Cortex of kidney (tissue), 1 donor: ENCODE results near the gene MYO3B.
"Not testable (repeated sequence)": the region's sequence is repeated elsewhere in the genome, so short reads cannot be mapped to it uniquely, and the experiment has no call there.

Experiments used
- DNase-seq: peaks from one replicate; lab custom pipeline; 2025; lab: John Stamatoyannopoulos, UW

Gene MYO3B

DNA sequence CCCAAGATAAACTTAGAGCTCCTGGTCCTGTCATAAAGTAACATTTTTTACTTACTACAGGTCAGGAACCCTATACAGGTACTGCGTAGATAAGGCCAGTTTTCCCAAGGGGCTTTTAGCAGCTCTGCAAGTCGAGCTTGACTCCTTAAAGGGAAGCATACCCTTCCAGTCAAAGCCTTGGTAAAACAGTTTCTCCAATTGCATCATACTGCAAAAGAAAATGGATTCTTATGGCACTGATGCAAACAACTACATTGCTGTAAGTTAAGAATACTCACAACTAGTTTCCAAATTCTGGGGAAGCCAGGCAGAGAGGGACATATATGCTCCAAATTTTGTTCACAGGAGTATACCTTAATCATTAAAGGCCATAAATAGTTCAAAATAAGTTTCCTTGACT is 31.0 kb downstream of the MYO3B start:
- DNase-seq: no peak

DNA sequence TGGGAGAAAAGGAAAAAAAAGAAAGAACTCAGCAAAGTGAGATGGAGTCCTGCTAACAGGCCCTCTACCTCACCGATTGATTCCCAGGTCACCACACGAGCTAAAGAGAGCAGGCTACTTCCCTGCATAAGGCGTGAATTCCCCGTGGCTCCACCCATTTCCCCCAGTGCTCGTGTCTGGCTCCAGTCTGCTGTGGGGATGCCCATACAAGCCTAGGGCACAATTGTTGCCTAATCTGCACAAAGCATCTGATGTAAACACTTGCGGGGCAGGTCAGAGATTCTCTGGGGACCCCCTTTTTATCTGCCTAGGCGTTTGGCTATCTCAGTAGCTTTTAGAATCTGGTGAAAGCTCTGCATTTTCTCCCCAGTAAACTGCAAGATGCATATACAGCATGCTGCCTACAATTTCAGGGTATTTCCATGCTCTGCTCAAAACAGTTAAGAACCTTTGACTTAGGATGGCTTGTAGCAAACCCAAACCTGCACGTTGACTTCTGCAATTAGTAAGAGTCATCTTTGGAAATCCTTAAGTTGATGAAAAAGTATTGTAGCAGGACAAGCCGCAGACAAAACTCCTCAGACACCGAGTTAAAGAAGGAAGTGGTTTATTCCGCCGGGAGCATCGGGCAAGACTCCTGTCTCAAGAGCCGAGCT is 34.8 kb downstream of the MYO3B start:
- no peak for DNase-seq

DNA sequence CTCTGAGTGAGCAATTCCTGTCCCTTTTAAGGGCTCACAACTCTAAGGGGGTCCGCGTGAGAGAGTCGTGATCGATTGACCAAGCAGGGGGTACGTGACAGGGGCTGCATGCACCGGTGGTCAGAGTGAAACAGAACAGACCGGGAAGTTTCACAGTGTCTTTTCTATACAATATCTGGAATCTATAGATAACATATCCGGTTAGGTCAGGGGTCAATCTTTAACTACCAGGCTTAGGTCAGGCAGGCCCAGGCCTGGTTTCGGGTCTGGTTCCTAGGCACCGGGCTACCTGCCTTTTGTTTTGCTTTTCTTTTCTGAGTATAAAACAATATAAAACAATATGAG is 35.3 kb downstream of the MYO3B start:
- not testable (repeated sequence) for DNase-seq

DNA sequence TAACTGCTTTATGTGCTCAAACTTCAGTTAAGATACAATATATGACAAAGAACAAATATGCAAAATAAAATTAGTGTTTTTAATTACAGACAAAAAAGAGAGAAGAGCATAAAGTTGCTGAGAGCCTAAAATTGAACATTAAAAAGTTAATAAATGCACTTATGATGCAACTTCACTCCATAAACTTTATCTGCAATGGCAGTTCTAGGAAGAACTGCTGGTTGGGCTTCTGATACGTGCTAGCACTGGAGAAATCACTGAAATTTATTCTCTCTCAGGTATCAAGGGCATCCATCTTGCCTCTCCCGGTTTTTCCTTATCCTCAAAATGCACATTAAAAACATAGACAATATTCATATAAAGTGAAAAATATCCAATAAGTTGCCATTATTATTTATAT is 35.7 kb downstream of the MYO3B start:
- DNase-seq: no peak

DNA sequence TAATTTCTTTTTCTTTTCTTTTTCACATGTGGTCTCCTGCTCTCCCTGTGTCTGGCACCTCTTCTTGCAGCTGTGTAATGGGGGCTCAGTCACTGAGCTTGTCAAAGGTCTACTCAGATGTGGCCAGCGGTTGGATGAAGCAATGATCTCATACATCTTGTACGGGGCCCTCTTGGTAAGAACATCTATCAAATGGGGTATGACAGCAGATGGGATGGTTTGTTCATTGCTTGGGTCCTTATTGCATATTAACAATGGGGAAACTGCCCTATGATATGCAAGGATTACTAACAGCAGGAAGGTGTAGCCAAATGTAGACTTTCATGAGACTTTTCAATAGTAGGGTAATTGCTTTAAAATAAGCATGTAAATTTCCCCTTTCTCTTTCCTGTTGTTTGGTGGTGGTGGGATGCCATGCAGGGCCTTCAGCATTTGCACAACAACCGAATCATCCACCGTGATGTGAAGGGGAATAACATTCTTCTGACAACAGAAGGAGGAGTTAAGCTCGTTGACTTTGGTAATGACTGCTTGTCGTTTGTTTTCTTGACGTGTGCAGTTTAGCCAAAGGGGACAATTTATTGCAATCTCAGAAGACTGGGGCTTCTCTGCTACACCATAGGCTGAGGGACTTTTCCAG is 36.5 kb downstream of the MYO3B start:
- no peak for DNase-seq

DNA sequence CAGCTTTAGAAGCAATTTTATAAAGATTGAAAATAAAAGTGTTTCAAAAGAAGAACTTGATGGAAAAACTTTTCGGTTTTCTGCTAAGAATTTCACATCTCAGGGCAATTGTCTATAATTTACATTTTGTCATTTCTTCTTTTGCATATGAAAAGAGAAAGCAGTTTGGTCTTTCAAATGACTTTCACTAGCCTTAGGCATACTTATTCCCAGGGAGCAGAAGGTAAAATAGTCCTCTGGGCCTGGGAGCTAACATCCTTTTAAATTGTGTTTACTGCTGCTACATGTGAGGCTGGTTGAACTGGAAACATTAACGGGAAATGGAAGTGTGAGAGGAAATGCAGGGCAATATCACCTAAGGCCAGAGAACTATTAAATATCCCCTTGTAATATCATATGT is 37.1 kb downstream of the MYO3B start:
- no peak for DNase-seq

DNA sequence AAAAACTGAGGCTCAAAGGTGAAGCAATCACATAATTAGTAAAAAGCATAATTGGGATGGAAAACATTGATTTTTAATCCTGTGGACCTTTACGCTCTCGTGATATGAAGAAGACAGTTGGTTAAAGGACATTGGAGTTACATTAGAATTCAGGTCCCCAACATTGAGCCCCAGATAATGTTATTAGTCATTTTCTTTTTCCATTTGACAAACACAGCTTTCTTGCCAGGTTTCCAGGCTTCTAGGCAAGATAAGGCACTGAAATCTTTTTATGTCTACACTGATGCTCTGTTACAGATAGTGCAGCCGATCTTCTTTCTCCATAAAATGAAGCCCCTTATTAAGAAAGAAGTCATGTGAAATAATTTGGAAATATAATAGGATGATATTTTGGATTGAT is 38.5 kb downstream of the MYO3B start:
- no peak for DNase-seq

DNA sequence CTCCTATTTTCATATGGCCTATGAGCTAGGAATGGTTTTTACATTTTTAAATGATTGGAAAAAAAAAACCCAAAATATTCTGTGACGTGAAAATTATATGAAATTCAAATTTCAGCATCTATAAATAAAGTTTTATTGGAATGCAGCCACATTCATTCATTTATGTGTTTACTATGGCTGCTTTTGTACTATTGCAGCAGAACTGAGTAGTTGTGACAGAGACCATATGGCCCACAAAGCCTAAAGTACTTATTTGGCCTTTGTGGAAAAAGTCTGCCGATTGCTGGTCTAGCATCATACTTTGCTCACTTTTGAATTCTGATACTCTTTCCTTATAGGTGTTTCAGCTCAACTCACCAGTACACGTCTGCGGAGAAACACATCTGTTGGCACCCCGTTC is 39.0 kb downstream of the MYO3B start:
- DNase-seq: no peak

DNA sequence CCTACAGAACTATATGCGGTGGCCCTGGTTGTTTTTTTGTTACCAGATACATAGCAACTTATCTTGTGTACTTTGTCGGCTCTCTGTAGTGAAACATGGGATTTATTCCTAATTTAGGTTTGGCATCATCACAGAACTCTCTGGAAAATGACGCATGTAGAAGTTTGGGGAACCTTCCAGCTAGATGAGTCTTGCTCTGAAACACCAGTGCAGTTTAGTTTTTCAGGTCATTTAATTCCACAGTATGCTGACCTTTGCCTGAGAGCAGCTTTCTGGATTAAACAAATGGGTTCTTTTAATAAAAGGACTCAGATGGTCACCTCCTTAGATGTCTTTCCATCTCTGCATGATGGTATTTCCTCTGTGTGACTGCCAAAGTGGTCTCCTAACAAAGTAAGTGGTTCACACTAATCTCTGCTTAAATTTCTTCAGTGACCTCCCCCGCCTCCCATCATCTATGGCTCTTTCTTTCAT is 39.9 kb downstream of the MYO3B start:
- no peak for DNase-seq

DNA sequence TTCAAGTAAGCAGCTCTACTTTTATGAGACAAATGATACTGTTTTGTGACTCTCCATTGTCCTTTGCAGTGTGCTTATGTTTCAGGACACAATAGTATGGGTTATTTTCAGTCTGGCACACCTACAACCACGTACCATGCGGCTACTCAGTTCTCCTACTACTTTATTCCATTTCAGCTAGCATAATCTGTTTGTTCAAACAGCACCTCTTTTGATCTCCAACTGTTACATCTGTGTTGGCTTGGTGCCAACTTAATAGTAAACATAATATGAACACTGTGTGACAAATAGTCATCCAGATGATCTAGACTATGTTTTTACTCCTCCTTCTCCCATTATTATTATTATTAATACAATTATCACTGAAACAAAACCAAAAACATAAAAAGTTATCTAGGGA is 40.5 kb downstream of the MYO3B start:
- no peak for DNase-seq

DNA sequence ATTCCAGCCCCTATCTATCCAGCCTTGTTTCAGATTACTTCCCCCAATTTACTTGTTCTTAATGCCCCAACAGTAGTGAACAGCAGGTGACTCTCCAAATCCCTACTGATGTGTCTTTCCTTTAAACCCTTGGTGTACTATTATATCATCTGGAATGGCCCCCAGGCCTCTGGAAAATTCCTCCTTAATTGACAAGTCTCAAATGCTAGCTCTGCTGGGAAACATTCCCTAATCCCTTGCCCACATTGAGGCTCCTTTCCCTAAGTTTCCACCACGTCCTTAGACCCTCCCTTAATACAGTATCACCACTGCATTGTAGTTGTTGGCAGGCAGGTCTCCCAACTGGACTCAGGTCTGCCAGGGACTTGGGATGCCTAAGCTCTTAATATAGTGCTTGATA is 41.0 kb downstream of the MYO3B start:
- DNase-seq: no peak

DNA sequence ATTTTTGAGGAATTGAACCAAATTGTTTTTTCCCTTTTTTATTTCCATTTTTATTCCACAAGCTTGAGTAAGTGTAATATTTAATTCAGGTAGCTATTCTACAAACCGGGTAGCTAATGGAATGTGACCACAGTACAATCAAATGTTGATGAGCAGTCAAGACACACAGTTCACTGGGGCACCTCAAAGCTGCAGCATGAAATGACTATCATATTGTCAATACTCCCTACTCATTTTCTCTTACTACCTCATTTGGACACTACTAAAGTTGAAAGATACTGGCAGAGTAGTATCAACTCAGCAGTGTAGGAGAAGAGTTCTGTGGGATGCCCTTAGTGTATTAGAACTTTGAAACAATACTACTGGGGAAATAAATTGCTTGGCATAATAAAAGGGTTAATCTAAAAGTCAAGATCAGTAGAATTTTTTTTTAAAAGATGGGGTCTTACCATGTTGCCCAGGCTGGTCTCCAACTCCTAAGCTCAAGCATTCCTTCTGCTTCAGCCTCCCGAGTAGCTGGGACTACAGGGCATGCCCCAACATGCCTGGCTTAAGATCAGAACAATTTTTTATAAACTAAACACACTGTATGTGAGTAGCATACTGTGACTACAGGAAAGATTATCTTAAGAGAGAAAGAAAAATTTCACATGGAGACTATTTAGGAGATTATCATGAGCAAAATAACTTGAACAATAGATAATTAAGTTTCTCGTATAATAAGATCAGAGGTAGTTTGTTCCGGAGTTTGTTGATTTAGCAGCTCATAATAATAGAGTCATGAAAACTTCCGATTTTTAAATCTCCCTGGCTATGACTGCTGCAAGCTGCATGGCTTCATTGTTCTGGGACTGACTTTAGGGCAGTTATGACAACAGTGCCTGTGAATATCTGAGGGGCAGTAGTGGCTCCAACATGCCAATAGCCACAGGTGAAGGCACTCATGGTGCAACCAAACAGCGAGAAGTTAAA is 43.7 kb downstream of the MYO3B start:
- no peak for DNase-seq

DNA sequence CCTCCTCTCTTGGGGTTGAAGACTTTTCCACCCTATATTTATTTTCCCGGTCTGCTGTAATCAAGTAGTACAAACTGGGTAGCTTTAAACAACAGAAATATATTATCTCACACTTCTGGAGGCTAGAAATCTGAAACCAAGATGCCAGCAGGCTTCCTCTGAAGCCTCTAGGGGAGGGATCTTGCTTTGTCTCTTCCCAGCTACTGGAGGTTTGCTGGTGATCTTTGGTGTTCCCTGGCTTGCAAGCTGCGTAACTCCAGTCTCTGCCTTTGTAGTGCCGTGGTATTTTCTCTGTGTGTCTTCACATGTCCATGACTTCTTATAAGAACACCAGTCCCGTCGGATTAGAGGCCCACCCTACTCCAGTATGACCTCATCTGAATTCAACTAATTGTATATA is 44.4 kb downstream of the MYO3B start:
- no peak for DNase-seq

DNA sequence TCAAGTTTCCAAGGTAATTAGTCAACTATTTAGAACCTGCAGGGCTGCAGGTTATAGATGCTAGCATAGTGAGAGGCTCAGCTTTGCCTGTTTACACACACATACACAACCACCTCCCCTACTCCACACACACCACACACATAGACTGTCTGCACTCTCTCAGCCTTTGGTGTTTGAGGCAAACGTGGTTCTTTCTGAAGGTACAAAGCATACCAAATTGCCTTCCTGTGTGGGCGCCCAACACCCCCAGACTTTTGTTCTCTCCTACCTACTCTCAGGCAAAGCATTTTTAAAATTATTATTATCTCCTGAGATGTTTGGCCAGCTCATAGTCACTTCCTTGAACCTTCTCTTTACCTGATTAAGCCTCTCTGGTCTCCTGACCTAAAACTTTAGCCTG is 44.9 kb downstream of the MYO3B start:
- DNase-seq: no peak

DNA sequence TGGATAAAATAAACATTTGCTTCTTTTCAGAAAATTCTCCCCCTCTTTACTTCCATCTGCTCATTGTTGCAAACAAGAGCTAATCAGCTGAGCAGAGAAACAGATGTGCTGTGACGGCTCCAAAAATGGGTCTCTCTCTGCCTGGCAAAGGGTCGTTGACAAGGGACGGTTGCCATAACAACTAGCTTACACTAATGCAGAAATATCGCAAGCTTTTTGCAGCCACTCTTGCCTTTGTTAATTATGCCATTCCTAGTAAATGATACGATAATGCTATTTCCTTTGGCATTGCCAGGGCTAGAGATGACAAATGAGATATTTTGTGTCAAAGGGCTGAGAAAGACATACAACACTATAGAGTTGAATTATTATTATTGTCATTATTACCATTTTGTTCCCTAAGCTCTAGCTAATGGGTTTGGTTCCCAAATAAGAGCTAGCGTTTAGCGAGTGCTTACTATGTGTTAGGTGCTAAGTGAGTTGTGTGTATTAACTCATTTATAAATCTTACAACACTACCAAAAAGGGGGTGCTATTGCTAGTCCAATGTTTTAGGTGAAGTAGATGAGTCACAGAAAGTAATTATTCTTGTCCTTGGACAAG is 46.8 kb downstream of the MYO3B start:
- no peak for DNase-seq

DNA sequence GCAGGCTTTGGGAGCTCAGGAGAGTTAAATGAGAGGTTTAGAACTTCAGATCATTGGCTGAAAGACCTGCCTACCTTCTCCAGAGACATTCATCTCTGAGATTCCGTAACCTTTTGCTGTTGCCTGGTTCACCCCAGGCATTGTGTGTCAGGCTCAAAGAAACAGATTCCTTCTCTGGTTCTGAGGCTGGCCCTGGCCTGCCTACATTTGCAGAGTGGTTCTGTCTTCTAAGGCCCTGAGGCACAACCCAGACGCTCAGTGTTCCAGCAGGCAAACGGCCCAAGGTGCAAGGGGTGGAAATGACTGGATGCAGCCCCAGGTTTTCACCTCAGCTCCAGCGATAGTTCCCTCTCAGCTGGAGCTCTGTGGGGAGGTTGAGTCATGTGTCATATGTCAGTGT is 48.3 kb downstream of the MYO3B start:
- no peak for DNase-seq

DNA sequence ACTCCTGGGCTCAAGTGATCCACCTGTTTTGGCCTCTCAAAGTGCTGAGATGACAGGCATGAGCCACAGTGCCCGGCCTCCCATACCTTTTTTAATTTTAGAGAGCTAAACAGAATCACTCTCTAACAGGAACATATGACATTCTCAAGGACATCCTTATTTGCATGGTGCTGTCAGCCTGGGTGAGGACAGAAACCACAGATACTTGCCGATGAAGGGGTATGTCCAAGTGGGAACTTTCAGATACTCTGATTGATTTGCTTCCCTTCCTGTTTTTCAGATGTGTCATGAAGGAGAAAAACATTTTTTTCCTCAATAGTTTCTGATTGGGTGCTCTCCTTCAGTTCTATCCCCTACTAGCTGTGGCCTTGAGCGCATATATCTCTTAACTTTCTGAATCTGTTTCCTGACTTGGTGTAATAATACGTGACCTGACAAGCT is 49.6 kb downstream of the MYO3B start:
- no peak for DNase-seq

DNA sequence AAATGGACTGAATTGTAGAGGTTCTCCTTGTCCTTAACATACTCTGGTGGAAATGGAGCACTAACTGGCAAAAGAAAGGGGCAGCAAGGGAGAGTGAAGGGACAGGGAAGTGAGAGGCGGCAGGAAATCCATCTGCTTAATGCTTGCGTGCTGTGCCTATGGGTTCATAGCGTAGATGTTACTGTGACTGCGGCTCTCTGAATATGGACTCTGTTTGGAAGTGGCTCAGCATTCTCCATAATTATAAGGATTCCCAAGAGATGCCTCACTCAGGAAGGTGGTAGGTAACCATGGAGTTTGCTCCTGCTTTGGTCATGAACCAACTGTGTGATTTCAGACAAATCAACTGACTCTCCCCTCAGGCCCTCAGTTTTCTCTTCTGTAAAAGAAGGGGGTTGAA is 50.0 kb downstream of the MYO3B start:
- no peak for DNase-seq

DNA sequence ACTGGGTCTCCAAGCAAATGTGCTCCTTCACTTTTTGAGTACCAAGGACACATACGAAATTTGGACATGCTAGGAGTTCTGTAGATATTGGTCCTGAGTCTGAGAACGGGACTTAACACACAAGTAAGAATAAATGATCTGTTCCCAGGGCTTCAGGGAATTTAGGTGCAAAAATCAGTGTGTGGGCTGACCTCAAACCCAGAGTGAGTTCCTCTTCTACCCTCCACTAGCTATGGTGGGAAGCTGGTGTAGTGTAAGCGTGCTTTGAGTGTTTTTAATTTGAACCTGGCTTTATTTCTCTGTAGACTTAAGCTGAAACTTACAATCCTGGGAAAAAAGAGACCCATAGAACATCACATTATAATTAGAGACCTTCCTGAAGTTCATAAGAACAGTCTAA is 50.5 kb downstream of the MYO3B start:
- no peak for DNase-seq

DNA sequence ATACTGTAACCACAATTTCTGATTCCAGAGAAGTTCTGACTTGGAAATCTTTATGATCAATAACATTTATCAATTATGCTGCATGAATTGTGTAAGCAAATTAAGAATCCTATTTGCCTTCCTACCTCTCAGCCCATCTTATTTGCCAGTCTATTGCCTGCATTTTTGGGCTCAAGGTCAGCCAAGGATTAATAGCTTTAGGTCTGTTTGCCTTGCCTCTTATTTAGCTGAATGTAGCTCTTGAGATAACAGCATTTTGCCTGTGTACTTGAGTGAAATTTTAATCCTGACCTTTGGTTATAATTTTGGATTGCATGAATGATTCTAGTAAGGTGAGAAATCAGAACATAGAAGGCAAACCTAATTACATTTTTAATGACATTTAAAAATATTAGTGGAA is 51.2 kb downstream of the MYO3B start:
- DNase-seq: no peak

DNA sequence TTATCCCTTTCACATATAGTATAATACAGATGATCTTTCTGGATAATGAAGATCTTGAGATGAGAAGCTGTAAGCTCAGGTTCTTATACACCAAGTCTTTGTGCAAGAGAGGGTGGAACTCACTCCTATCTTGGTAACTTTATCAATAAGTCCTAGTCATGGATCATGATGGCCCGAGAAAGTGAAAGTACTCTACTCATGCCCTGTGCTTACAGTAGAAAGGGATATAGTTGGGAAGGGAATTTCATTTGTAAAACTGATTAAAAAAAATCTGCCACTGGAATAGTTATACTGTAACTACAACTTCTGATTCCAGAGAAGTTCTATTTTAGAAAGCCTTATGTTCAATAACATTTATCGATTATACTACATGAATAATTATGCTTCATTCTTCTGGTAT is 51.8 kb downstream of the MYO3B start:
- no peak for DNase-seq

DNA sequence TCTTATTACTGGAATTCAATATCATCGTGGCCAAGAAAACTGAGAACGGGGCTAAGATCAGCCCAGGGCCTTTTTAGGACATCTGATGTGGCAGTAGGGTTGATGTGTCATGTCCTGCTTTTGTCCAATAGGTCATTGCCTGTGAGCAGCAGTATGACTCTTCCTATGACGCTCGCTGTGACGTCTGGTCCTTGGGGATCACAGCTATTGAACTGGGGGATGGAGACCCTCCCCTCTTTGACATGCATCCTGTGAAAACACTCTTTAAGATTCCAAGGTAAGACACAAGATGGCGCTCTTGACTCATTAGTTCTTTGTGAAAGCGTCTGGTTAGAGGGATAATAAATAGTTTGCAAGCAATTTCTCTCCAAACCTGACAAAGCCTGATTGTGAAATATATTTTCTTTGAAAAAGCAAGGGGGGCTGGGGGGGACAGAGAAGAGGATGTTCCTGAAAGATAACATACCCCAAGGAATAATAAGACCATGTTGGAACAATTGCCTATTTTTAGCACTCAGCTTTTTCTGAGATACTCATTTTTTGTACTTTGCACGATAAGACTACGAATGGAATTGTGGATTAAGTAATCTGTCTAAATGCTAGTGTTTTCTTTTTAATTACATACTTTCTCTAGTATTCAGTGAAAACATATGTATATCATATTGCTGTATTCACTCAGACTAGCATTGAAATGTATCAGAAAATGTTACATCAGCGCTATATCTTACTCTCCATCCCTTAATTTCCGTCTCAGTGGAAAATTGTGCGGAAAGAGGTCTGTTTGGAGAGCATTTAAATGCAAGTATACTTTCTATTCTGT is 58.1 kb downstream of the MYO3B start:
- DNase-seq: no peak
